ENCODE results near the gene RPS6KA2. TPM values are rescaled to one million over a fixed set of nuclear protein-coding genes. Genes with fewer than 3 reads are reported as not detected.
"Not testable (repeated sequence)": the region's sequence is repeated elsewhere in the genome, so short reads cannot be mapped to it uniquely, and the experiment has no call there.

Gene RPS6KA2
- total and polyA plus RNA-seq, 2 experiments from 2014 or later = 12.5 to 25.3 TPM

GRCh38 chr6:166581801-166582200 lies 45.2 kb downstream of the RPS6KA2 start:
- Histone ChIP-seq H4K20me1 (replicated peaks; ENCODE audit: insufficient read depth) (peaks cover 18% of the 10 kb centered on the region), H3K79me2 (replicated peaks; ENCODE audit: insufficient read depth) (peaks cover 36% of the 10 kb centered on the region)
- H3K36me3 Mint-ChIP-seq (ENCODE audit: low read depth) = peaks cover 21% of the 10 kb centered on the region
- not testable (repeated sequence) for ATAC-seq; H3K27ac Mint-ChIP-seq; DNase-seq (ENCODE audit: low spot score); H3K4me2 ChIP-seq; H2AFZ ChIP-seq; H3K27ac ChIP-seq (ENCODE audit: low read depth); H3K4me1 ChIP-seq (ENCODE audit: insufficient read depth); H3K4me3 ChIP-seq; H3K27me3 ChIP-seq (ENCODE audit: insufficient read depth); H3K9me2 ChIP-seq (ENCODE audit: insufficient read depth); H3K36me3 ChIP-seq (ENCODE audit: insufficient read depth); H3F3A ChIP-seq (replicated peaks; ENCODE audit: low read depth); H3K4me3 Mint-ChIP-seq
- H3K27me3 Mint-ChIP-seq (ENCODE audit: insufficient read depth, low read depth, poor library complexity) = peaks cover 11% of the 10 kb centered on the region
- H3K4me1 Mint-ChIP-seq = peaks cover 32% of the 10 kb centered on the region
- H3K9me3 Mint-ChIP-seq = peaks cover 13% of the 10 kb centered on the region

GRCh38 chr6:166581091-166581511 lies 46.0 kb downstream of the RPS6KA2 start:
- Histone ChIP-seq H3K27ac (ENCODE audit: low read depth) (no peak overlapping the region), H3K4me1 (ENCODE audit: insufficient read depth) (no peaks in the 10 kb centered on the region; the same call in 1 of the 2 replicates), H3F3A (replicated peaks; ENCODE audit: low read depth) (no peaks in the 10 kb centered on the region), H3K36me3 (ENCODE audit: insufficient read depth) (no peaks in the 10 kb centered on the region), H4K20me1 (replicated peaks; ENCODE audit: insufficient read depth) (peaks cover 14% of the 10 kb centered on the region; the same call in 1 of the 2 replicates), H3K4me2 (no peak overlapping the region), H3K27me3 (ENCODE audit: insufficient read depth) (no peaks in the 10 kb centered on the region), H3K4me3 (no peak overlapping the region), H2AFZ (no peak overlapping the region), H3K9me2 (ENCODE audit: insufficient read depth) (0 out of 2 replicates have a peak, but pooled peaks cover 6% of the 10 kb centered on the region), H3K79me2 (replicated peaks; ENCODE audit: insufficient read depth) (peaks cover 36% of the 10 kb centered on the region)
- Mint-ChIP-seq H3K36me3 (ENCODE audit: low read depth) (peaks cover 28% of the 10 kb centered on the region), H3K27me3 (ENCODE audit: insufficient read depth, low read depth, poor library complexity) (peaks cover 11% of the 10 kb centered on the region), H3K9me3 (peaks cover 20% of the 10 kb centered on the region), H3K27ac (no peak overlapping the region), H3K4me1 (peaks cover 26% of the 10 kb centered on the region), H3K4me3 (no peak overlapping the region)
- no peak for ATAC-seq
- no peak for TF ChIP-seq NANOG (IDR thresholded peaks at IDR 0.05; ENCODE audit: borderline replicate concordance)
- no peak for TF ChIP-seq JUNB (IDR thresholded peaks at IDR 0.05; ENCODE audit: unreplicated experiment)
- no peak for TF ChIP-seq CREB1 (CRISPR knock-in tag; IDR thresholded peaks at IDR 0.05; ENCODE audit: low read depth)
- no peak for TF ChIP-seq EZH2 (IDR thresholded peaks at IDR 0.05; ENCODE audit: low read depth, unreplicated experiment)
- no peak for TF ChIP-seq ZNF331 (CRISPR knock-in tag; IDR thresholded peaks at IDR 0.05; ENCODE audit: low read depth)
- no peak for DNase-seq (ENCODE audit: low spot score)

GRCh38 chr6:166580076-166581050 lies 46.7 kb downstream of the RPS6KA2 start:
- Mint-ChIP-seq H3K4me3 (no peak overlapping the region), H3K9me3 (peaks cover 22% of the 10 kb centered on the region), H3K36me3 (ENCODE audit: low read depth) (peaks cover 33% of the 10 kb centered on the region), H3K27me3 (ENCODE audit: insufficient read depth, low read depth, poor library complexity) (peaks cover 11% of the 10 kb centered on the region), H3K27ac (peak overlapping the region; percentile 50; the same call in 1 of the 2 replicates), H3K4me1 (peaks cover 25% of the 10 kb centered on the region)
- no peak overlapping the region for H3K4me2 ChIP-seq
- no peak for TF ChIP-seq CREB1 (CRISPR knock-in tag; IDR thresholded peaks at IDR 0.05; ENCODE audit: low read depth)
- TF ChIP-seq ZNF114 (CRISPR knock-in tag; IDR thresholded peaks at IDR 0.05) = no peak
- no peak for TF ChIP-seq ZNF331 (CRISPR knock-in tag; IDR thresholded peaks at IDR 0.05; ENCODE audit: low read depth)
- H3F3A ChIP-seq (replicated peaks; ENCODE audit: low read depth) = no peaks in the 10 kb centered on the region
- ATAC-seq (no peak), DNase-seq (ENCODE audit: low spot score) (no peak)
- peaks cover 38% of the 10 kb centered on the region for H3K79me2 ChIP-seq (replicated peaks; ENCODE audit: insufficient read depth)
- no peak overlapping the region for H2AFZ ChIP-seq
- 0 out of 2 replicates have a peak, but pooled peaks cover 6% of the 10 kb centered on the region for H3K9me2 ChIP-seq (ENCODE audit: insufficient read depth)
- H3K4me3 ChIP-seq = no peak overlapping the region
- H3K36me3 ChIP-seq (ENCODE audit: insufficient read depth) = no peaks in the 10 kb centered on the region
- no peaks in the 10 kb centered on the region for H3K27me3 ChIP-seq (ENCODE audit: insufficient read depth)
- peaks cover 14% of the 10 kb centered on the region; the same call in 1 of the 2 replicates for H4K20me1 ChIP-seq (replicated peaks; ENCODE audit: insufficient read depth)
- no peak overlapping the region for H3K27ac ChIP-seq (ENCODE audit: low read depth)
- no peaks in the 10 kb centered on the region; the same call in 1 of the 2 replicates for H3K4me1 ChIP-seq (ENCODE audit: insufficient read depth)
